Adipocyte (in vitro differentiated cells): ENCODE data around the gene KIFC1.
A peak's percentile ranks its signal among the peaks of the same experiment; 100 is the strongest.

Experiments used
- DNase-seq: peaks from one replicate; pipeline ENCODE4 v3.0.0-alpha.2; 2015; ENCODE audit warnings: low read depth
- H3K27me3 ChIP-seq: replicated peaks from 2 replicates; pipeline ENCODE4 v1.7.0; 2013; ENCODE audit warnings: mild to moderate bottlenecking, low read length, moderate library complexity; ENCODE audit not compliant: control insufficient read depth, insufficient read depth
- H3K36me3 ChIP-seq: 2 replicates; pipeline ENCODE4 v1.7.0; 2013; ENCODE audit warnings: low read length, mild to moderate bottlenecking, moderate library complexity; ENCODE audit not compliant: control insufficient read depth, insufficient read depth, severe bottlenecking
- H3K4me1 ChIP-seq: 2 replicates; pipeline ENCODE4 v1.7.0; 2013; ENCODE audit warnings: mild to moderate bottlenecking, low read length, moderate library complexity; ENCODE audit not compliant: control insufficient read depth, insufficient read depth
- H3K4me3 ChIP-seq: 2 replicates; pipeline ENCODE4 v1.7.0; 2013; ENCODE audit warnings: mild to moderate bottlenecking, low read length, moderate library complexity
- H3K9ac ChIP-seq: 2 replicates; pipeline ENCODE4 v1.7.0; 2013; ENCODE audit warnings: mild to moderate bottlenecking, low read length, moderate library complexity
- H3K9me3 ChIP-seq: 2 replicates; pipeline ENCODE4 v1.7.0; 2013; ENCODE audit warnings: mild to moderate bottlenecking, low read length, moderate library complexity; ENCODE audit not compliant: control insufficient read depth

The KIFC1 gene

DNA sequence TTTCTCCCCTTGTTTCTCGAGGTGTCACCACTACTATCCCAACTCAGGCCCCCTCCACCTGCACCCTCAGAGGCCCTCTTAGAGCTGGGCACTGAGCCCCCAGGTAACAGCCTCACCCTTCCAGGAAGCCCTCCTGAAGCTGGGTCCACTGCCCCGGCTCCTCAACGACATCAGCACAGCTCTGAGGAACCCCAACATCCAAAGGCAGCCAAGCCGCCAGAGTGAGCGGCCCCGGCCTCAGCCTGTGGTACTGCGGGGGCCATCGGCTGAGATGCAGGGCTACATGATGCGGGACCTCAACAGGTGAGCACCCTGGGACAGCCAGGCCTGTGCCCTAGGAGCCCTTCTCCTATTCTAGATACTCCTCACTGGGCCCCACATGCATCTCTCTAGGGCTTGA lies 49.8 kb downstream of the KIFC1 start:
- peaks cover 54% of the 10 kb centered on the region for H3K36me3 ChIP-seq
- DNase-seq: no peak
- no peaks in the 10 kb centered on the region for H3K9me3 ChIP-seq
- peaks cover 3% of the 10 kb centered on the region for H3K4me1 ChIP-seq
- no peak overlapping the region for H3K9ac ChIP-seq
- no peaks in the 10 kb centered on the region for H3K27me3 ChIP-seq
- no peak overlapping the region for H3K4me3 ChIP-seq

DNA sequence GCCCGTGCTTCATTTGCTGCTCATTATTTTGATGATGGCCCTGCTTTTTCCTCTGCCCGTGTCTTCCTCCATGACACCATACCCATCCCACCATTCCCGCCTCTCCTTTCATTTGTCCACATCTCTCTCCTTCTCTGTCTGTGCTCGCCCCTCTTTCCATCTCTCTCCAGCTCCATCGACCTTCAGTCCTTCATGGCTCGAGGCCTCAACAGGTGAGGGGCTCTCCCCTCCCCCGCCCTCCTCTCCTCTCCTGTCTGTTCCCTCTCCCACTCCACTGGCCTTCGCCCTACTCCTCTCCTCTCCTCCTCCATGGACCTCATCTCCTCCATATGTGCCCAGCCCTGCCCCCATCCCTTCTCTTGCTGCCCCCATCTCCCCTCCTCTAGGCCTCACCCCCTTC lies 50.7 kb downstream of the KIFC1 start:
- Histone ChIP-seq H3K4me3 (no peak overlapping the region), H3K27me3 (no peaks in the 10 kb centered on the region), H3K4me1 (peaks cover 3% of the 10 kb centered on the region), H3K9ac (no peak overlapping the region), H3K9me3 (no peaks in the 10 kb centered on the region), H3K36me3 (peaks cover 46% of the 10 kb centered on the region)
- DNase-seq: no peak

DNA sequence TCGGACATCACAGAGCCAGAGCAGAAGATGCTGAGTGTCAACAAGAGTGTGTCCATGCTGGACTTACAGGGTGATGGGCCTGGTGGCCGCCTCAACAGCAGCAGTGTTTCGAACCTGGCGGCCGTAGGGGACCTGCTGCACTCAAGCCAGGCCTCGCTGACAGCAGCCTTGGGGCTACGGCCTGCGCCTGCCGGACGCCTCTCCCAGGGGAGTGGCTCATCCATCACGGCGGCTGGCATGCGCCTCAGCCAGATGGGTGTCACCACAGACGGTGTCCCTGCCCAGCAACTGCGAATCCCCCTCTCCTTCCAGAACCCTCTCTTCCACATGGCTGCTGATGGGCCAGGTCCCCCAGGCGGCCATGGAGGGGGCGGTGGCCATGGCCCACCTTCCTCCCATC lies 51.4 kb downstream of the KIFC1 start:
- Histone ChIP-seq H3K9me3 (no peaks in the 10 kb centered on the region), H3K27me3 (no peaks in the 10 kb centered on the region), H3K36me3 (peaks cover 46% of the 10 kb centered on the region), H3K4me3 (no peak overlapping the region), H3K4me1 (peaks cover 3% of the 10 kb centered on the region), H3K9ac (no peak overlapping the region)
- DNase-seq: no peak

DNA sequence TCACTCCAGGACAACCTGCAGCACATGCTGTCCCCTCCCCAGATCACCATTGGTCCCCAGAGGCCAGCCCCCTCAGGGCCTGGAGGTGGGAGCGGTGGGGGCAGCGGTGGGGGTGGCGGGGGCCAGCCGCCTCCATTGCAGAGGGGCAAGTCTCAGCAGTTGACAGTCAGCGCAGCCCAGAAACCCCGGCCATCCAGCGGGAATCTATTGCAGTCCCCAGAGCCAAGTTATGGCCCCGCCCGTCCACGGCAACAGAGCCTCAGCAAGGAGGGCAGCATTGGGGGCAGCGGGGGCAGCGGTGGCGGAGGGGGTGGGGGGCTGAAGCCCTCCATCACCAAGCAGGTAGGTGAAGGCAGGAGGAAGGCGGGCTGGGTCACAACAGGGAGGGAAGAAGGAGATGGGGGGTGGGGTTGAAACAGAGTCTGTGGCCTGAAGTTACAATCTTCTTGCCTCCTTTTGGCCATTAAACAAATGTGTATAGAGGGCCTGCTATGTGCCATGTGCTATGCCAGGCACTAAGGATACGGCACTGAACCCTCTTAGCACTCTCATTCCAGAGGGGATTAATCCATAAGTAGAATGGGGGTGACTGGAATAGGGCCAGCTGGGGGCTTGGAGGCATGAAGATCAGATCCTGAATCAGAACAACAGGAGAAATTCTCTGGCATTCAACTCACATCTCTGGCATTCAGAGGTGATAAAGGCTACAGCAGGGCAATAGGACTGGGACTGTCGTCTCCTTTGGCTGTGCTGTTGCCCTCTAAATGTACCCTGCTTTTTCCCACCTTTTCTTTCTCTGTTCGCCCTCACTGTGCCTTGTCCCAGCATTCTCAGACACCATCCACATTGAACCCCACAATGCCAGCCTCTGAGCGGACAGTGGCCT lies 52.2 kb downstream of the KIFC1 start:
- no peaks in the 10 kb centered on the region for H3K27me3 ChIP-seq
- H3K9ac ChIP-seq: no peak overlapping the region
- H3K36me3 ChIP-seq: peaks cover 48% of the 10 kb centered on the region
- no peak for DNase-seq
- H3K9me3 ChIP-seq: no peaks in the 10 kb centered on the region
- peaks cover 3% of the 10 kb centered on the region for H3K4me1 ChIP-seq
- no peak overlapping the region for H3K4me3 ChIP-seq

DNA sequence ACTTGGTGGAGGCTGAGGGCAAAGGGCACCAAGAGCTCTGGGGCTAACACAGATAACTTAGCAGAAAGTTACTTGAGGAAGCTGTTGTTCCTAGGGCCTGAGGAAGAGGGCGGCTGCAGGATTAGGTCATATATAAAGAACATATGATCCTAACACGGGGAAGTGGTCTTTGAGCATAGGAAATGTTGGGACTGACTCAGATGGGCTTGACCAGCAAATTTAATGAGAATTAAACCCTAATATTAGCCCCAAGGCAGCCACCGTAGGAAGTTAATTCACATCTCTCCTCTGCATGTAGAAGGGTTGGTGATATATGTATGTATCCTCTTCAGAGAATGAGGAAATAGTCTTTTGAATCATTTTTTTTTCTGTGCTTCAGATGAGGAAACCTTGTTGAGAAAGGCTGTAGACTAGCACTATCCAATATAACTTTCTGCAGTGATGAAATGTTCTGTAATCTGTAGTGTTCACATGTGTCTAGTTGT lies 53.5 kb downstream of the KIFC1 start:
- DNase-seq: no peak
- Histone ChIP-seq H3K4me1 (peaks cover 3% of the 10 kb centered on the region), H3K9ac (peak overlapping the region; percentile 27), H3K27me3 (no peaks in the 10 kb centered on the region), H3K36me3 (peaks cover 46% of the 10 kb centered on the region), H3K9me3 (no peaks in the 10 kb centered on the region), H3K4me3 (no peak overlapping the region)

DNA sequence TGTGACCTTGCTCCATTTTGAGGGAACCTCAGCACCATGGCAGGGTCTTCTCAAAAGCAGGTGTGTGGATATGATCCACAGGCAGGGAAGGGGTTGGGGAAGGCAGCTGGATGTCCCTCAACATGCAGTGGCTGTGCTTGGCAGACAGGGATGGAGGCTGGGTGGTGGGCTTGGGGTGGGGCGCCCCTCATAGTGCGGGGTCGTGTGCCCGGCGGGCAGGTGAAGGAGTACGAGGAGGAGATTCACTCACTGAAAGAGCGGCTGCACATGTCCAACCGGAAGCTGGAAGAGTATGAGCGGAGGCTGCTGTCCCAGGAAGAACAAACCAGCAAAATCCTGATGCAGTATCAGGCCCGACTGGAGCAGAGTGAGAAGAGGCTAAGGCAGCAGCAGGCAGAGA lies 54.7 kb downstream of the KIFC1 start:
- H3K27me3 ChIP-seq: no peaks in the 10 kb centered on the region
- H3K4me1 ChIP-seq: peaks cover 3% of the 10 kb centered on the region
- H3K9me3 ChIP-seq: no peaks in the 10 kb centered on the region
- peaks cover 43% of the 10 kb centered on the region for H3K36me3 ChIP-seq
- H3K4me3 ChIP-seq: no peak overlapping the region
- DNase-seq: no peak
- H3K9ac ChIP-seq: no peak overlapping the region

DNA sequence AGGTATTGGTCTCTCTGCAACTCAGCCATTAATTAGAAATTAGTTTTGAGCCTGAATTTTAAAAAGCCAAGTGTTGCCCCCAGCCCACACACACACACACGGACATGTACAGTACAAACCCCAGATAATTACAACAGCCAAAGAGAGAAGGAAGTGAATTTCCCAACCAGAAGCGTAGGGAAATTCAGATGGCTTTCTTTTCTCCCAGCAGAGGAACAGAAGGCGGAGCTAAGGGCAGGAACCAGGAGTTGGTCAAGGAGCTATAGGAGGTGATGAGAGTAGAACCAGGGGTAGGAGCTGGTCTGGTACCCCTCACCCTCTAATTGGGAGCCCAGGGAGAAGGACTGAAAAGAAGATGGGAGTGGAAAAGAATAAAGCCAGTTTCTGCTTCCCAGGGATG lies 58.8 kb downstream of the KIFC1 start:
- DNase-seq: no peak
- Histone ChIP-seq H3K27me3 (no peaks in the 10 kb centered on the region), H3K36me3 (peaks cover 17% of the 10 kb centered on the region), H3K4me1 (peaks cover 6% of the 10 kb centered on the region), H3K9ac (no peak overlapping the region), H3K9me3 (no peaks in the 10 kb centered on the region), H3K4me3 (no peak overlapping the region)

DNA sequence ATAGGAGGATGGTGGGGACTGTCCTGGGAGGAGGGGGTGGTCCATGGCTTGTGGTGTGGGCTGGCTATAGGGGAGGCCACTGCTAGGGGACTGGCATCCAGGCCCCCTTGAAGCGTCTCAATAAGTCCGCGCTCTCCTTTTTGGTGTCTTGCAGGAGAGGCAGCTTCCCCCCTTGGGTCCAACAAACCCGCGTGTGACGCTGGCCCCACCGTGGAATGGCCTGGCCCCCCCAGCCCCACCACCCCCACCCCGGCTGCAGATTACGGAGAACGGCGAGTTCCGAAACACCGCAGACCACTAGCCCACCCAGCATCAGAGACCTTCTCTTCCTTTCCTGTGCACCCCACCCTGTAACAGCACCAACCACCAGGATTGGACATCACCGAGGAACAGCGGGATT lies 60.0 kb downstream of the KIFC1 start:
- no peaks in the 10 kb centered on the region for H3K9me3 ChIP-seq
- H3K27me3 ChIP-seq: no peaks in the 10 kb centered on the region
- H3K36me3 ChIP-seq: peaks cover 20% of the 10 kb centered on the region
- peaks cover 6% of the 10 kb centered on the region for H3K4me1 ChIP-seq
- no peak for DNase-seq
- no peak overlapping the region for H3K9ac ChIP-seq
- H3K4me3 ChIP-seq: no peak overlapping the region

DNA sequence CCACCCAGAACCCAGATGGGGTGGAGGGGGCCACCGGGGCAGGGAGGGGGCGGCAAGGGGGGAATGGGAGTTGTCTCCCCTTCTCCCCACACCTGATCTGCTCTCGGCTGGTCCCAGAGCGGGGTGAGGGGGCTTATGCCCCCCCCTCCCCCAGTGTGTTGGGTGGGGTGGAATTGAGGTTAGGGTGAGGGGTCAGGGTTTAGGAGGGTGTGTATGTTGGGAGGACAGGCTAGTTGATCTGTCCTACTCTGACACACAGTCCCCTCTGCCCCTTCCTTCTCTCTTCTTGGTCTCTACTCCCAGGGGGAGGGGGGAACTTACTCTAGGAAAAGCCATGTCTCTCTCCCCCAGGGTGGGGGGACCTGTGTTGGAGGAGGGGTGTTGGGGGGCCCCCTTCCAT lies 60.9 kb downstream of the KIFC1 start:
- no peak for DNase-seq
- H3K9me3 ChIP-seq: no peaks in the 10 kb centered on the region
- H3K36me3 ChIP-seq: peaks cover 23% of the 10 kb centered on the region
- no peaks in the 10 kb centered on the region for H3K27me3 ChIP-seq
- peaks cover 6% of the 10 kb centered on the region for H3K4me1 ChIP-seq
- no peak overlapping the region for H3K9ac ChIP-seq
- no peak overlapping the region for H3K4me3 ChIP-seq

DNA sequence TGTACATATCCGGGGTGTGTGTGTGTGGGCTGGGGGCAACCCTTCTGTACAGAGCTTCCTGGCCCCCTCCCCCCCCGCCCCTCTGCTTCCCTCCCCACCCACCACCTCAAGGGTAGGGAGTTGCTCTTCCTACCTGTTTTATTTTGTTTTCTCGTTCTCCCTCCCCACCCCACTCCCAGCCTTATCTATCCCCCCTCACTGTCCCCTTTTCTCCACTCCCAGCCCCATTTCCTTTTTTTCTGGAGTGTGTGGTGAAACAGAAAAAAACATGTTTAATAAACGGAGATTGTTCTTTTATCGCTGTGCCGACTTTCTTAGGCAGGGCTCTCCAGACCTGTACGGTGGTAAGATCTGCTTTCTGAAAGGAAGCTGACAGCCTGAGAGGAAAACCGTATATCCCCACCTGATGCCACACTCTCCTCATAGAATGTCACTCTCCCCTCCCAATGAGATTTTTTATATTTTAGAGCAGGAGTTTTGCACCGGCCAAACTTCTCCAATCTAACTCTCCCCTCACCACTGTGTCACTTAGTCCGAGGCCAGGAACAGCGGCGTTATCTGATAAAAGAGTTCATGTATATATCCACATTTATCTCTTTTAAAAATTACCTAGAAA lies 61.9 kb downstream of the KIFC1 start:
- Histone ChIP-seq H3K9me3 (no peaks in the 10 kb centered on the region), H3K9ac (peak overlapping the region; percentile 95), H3K27me3 (no peaks in the 10 kb centered on the region), H3K4me3 (peak overlapping the region; percentile 97), H3K36me3 (peaks cover 15% of the 10 kb centered on the region), H3K4me1 (peaks cover 6% of the 10 kb centered on the region)
- peak; percentile 32 for DNase-seq

DNA sequence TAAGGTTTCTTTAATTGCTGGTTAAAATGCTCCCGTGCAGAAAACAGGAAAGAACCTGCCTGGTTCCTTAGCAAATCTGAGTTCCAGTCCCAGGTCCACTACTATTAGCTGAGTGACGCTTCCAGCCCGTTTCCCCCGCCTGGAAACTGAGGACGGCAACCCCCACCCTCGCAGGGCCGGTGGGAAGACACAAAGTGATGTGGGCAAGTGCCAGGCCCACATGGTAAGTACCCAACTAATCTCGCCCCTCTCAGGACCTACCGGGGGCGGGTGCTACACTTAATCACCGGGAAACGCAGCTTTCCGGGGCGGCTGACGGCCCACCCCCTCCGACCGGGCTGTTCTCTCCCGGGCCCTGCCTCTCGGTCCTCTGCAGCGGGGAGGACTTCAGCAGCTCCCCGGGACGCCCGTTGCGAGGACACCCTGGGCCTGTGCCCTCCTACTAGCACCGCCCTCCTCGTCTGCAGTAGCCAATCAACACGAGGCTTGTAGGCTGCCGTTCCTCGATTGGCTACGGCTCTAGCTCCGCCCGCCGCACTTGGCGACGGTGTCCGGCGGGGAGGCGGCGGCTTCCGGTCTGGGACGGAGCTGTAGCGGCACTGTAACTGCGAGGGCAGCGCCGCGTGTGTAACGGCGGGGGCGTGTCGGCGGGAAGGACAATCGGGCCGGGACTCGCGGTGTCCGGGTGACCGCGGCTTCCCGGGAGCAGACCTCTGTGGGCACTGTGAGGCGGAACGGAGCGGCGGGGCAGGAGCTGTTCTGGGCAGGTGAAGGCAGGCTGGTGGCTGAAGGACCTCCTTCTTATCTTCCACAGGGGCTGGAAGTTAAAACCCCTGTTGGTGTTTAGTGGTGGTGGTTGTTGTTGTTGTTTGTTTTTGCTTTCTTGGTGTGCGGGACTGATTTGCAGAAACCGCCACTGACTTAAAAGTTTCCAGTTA lies 62.7 kb downstream of the KIFC1 start, which contains the start of gene ZBTB9:
TSS of gene ZBTB9 (plus strand) at position 568 of the 938 bp plus-strand sequence. CDS start 525 bp downstream, outside the sequence.
- H3K9ac ChIP-seq: peak within 1 kb of the TSS; percentile 95
- peaks cover 10% of the 10 kb centered on the region for H3K36me3 ChIP-seq
- H3K4me1 ChIP-seq: peaks cover 6% of the 10 kb centered on the region
- H3K4me3 ChIP-seq: peak within 1 kb of the TSS; percentile 97
- no peaks in the 10 kb centered on the region for H3K9me3 ChIP-seq
- no peaks in the 10 kb centered on the region for H3K27me3 ChIP-seq
- peak; percentile 98 for DNase-seq
